ENCODE results near the gene TMCO4.

- no peak for TF ChIP-seq CTCF (conservative IDR thresholded peaks at IDR 0.05 in 1 of 2, IDR thresholded peaks at IDR 0.05 in 1 of 2; ENCODE audit: low read depth in 1 of 2, low read length in 2 of 2)
- TF ChIP-seq EZH2 (IDR thresholded peaks at IDR 0.05; ENCODE audit: low read length, missing control alignments) = no peak
Observed at GRCh38 chr1:19757641-19758040, 42.1 kb downstream of the TMCO4 start.

Measured in fibroblast of lung (primary cell).